ENCODE data around the gene ADGRG6.

ADGRG6 gene

GRCh38 chr6:142354650-142355049 is 52.8 kb downstream of the ADGRG6 start:
- DNase-seq: no peak

DNA sequence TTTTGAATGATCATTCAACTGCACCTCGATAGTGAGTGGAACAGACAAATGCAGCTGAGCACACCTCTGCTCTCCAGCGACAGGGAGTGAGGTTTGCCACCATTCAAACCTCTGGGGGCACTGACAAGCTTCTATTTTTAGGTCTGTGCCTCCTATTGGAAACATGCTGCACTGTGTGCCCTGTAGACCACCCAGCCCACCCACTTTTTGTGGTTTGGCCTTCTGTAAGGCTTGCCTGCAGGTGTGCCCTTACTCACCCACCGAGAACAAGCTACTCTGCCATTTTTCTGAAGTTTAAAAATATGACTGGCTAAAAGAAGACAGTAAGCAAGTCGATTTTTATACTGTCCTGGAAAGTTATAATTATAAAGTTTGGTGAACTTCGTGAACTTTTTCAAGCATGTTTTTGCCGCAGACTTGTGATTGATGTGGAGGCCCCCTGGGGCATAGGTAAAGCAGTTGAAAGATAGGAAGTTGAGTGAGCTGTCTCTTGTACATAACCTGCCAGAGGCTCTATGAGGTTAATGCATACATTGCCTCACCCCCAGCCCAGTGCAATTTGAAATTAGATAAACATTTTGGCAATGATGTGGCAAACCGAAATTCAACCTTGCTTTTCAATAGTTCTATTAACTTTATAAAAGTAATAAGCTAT is 53.8 kb downstream of the ADGRG6 start:
- DNase-seq: no peak

DNA sequence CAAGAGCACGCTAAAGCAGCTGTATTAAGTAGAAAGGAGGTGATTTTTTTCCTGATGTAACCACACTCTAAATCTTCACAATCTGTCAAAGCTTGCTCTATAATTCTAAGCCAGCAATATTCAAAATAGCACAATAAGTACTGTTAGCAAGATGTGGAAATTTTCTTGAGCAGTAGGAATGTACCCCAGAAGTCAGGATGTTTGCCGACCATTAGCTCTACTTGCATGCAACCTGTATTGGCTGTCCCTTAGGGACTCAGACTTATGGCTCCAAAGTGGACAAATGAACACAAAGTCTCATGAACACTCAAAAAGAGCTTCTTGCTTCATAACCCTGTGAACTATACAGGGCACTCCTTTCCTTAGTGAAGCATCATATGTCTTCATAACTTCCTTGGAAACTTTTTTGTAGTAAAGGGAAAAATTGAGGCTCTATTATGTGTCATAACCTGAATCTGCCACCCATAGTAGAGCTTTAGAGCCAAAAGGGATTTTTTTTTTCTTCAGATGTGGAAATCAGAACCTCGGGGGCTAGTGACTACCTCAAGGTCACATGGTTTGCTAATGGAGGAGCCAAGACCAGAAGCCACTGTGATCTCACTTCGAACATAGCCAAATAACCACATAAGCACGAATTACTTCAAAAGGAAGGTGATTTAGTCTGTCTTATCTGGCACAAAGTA is 54.5 kb downstream of the ADGRG6 start:
- no peak for DNase-seq

GRCh38 chr6:142356884-142357225 is 55.0 kb downstream of the ADGRG6 start:
- no peak for DNase-seq

DNA sequence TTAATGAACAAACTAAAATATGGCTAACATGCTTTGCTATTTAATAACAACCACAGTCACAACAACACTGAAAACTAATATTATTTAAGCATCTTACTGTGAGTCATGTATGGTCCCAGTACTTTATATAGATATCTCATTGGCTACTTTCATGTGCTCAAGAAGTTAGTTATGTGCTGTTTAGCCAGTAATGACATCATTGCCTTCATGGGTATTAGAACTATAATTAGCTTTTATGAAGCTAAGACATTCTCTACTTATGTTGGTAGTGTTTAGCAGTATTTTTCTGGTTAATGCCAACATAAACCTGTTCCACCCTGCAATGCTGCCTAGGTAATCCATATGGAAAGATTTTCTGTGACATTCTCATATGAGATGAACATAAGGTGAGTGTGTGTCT is 56.1 kb downstream of the ADGRG6 start:
- no peak for DNase-seq

DNA sequence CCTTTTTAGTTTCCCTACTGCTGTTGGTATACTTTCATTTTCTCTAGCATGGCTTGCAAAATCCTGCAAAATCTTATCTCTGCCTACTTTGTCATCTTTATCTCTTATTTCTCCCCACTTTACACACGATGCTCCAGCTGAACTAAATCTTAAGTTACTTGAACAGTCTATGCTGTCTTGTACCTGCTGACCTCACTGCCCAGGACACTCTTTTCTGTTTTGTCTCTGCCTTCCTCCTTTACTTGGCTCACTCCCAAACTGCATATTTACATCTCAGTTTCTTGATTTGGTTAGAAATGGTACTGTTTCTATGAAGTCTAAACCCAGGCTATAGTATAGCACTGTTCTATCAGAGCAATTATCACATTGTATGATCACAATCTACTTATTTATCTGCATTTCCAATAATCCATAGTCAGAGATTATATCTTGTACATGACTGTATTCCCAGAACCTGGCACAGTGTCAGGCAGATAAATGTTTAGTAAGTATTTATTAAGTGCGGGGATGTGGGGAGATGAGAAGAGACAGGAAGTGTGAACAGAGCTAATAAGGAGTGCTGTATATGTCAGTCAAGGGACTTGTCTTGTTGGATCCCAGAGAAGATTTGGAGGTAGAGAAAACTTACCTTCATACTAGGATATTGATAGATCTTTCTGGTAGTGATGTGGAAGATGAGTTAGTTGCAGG is 57.6 kb downstream of the ADGRG6 start:
- no peak for DNase-seq

- no peak for DNase-seq
Observed at GRCh38 chr6:142361345-142361744, 59.5 kb downstream of the ADGRG6 start.

- no peak for DNase-seq
Observed at GRCh38 chr6:142361779-142362750, 60.3 kb downstream of the ADGRG6 start.

DNA sequence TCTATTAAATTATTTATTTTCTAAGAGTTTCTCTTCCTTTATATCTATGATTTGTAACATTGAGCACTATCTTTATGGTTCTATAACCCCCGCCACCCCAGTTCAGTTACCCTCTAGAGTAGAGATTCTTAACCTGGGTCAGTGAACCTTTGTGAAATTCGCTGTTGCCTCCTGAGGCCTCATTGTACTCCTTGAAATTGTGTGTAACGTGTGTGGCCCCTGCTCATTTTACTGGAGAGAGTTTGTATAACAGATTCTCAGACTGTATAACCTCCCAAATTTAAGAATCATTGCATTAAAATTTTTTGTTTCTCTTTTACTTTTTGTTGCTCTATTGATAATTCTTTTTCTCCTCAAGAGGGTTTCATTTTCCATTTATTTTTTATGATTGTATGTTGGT is 65.3 kb downstream of the ADGRG6 start:
- no peak for DNase-seq

GRCh38 chr6:142367501-142368018 is 65.8 kb downstream of the ADGRG6 start:
- no peak for DNase-seq

DNA sequence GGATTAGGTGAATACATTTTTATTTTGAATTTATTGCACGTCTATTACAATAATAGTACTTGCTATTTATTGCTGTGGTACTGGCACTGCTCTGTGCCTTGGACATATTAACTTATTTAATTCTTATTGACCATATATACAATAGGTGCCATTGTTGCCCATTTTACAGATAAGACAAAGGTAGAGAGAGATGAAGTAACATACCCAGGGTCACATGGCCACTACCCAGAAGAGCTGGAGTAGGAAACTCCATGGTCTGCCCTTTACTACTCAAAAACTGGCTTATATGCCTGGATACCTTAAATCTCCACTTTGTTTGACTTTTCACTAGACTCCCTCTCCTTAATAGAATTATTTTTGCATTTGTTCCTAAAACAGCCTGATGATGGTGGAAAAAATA is 67.5 kb downstream of the ADGRG6 start:
- no peak for DNase-seq

GRCh38 chr6:142372348-142372747 is 70.5 kb downstream of the ADGRG6 start:
- DNase-seq: no peak

- DNase-seq: no peak
Observed at GRCh38 chr6:142373268-142374090, 71.7 kb downstream of the ADGRG6 start.

DNA sequence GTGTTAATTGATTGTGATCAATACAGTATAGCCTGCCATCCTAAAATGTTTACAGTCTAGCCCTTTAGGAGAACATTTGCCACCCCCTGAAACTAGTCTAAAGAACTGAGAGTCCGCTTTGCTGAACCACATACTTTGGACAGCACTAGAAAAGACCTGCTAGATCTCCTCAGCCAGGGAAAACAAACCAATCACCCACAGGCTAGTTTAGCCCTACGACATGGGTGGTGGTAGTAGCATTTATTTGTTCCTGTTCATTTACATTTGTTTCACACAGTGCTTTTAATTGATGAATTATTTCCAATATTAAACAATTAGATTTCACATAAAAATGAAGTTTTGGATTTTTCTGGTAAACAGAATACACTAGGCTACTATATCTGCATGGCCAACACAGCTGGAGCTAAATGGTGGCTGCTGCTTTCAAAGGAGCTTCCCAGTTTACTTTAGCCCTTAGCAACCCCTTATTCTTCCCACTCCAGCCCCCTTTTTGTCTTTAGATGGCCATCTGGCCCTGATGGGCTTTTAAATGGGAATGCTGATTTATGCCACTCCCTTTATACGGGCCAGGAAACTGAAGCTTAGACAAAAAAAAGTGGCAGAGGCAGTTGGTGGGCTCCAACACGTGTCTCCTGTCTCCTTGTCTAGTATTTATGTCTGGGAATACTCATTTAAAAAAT is 72.4 kb downstream of the ADGRG6 start:
- no peak for DNase-seq

- no peak for DNase-seq
Observed at GRCh38 chr6:142374965-142375733, 73.3 kb downstream of the ADGRG6 start.

DNA sequence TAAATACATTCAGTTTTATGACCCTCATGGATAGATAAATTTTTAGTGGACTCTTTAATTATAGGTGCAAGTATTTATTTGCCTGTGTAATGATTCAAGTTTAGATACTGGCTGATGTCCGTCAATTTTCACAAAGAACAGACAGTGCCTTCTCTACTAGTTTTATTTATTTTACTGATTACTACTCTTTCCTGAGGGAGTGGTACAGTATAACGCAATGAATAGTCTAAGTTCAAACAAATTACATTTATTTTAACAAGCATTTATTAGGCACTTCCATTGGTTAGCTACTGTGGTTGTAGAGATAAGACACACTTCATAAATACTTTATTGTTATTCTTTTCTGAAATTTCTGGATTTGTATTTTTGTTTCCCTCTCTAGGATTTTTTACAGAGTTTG is 74.3 kb downstream of the ADGRG6 start:
- DNase-seq: no peak

DNA sequence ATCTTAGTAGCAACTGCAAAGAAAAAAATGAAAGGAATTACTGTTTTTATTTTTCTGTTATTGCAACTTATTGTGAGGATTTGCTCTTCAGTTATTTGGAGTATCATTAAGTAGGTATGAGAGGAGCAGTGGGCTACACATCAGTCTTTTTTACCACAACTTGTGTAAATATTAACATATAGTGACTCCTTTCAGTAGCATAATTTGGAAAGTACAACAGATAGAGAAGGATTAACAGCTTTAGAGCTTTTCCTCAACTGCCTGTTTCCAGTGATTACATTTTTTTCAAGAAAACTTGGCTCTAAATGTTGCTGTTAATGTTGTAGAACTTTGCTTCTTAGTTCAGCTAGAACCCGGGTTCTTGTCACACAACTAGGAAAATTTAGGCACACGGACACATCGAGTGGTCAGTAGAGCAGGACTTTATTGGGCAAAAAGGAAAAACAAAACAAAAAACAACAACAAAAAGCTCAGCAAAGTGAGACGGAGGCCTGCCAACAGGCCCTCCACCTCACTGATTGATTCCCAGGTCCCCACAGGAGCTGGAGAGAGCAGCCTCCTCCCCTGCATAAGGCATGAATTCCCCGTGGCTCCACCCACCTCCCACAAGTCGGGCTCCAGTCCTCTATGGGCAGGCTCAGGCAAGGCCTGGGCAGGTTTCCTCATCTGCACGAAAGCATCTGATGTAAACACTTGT is 75.1 kb downstream of the ADGRG6 start:
- no peak for DNase-seq

DNA sequence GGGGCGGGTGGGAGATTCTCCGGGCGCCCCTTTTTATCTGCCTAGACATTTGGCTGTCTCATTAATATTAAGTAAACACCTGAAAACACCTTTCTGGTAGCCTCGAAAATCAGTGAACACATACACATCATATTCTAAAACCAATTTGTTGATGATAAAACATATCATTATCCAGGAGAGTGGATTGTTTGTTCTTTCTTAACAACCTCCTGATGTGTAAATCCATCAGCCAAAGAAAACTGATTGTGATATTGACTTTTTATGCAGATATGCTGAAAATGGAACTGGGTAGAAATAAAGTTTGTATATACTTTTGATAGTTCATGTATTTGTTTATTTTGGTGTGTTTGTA is 75.7 kb downstream of the ADGRG6 start:
- no peak for DNase-seq

DNA sequence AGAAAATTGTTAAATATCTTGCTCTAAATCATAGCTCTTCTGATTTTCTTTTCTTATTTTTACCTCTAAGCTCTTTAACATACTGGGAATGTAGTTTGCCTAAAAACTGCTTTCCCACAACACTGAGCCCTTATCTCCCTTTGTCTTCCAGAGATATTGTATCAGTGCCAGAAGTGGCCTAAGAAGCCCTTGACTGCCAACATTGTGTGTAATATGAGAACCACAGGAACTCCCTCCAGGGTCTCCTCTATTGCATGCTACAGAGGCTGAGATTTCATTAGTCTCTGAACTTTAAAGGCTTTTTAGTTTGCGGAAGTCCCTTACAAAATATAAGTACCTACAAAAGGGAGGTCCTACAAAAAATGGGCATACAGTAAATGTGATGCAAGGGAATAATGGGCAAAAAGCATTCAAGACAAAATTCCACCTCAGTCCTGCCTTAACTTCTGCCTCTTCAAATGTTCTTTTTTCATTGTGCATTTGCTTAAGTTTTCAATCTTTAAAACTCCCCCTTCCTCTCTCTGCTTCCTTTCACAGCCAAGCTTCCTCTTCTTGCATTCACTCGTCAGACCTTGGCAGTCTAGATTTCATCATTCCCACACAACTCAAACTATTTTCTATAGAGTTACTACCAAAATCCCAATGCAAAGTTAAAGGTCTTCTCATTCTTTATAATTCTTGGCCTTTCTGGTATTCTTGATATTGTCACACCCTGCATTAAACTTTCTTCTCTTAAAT is 76.5 kb downstream of the ADGRG6 start:
- no peak for DNase-seq

All from CD4-positive, alpha-beta T cell treated with Interferon gamma for 1 hour (primary cell).